ENCODE measurements around the gene ASCL1. TPM values are rescaled to one million over a fixed set of nuclear protein-coding genes. Genes with fewer than 3 reads are reported as not detected.

ASCL1 gene
- total RNA-seq, 2 donors from 2014 or later = not detected

DNA sequence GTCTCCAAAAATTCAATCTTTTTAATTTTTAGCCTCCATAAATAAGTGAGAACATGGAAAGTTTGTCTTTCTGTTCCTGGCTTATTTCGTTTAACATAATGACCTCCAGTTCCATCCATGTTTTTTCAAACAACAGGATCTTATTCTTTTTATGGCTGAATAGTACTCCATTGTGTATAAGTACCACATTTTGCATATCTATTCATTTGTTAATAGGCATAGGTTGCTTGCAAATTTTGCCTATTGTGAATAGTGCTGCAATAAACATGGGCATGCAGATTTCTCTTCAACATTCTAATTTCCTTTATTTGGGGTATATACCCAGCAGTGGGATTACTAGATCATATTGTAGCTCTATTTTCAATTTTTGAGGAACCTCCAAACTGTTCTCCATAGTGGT lies 24.3 kb upstream of the ASCL1 start:
- Mint-ChIP-seq H3K27ac (no peak overlapping the region), H3K4me3 (no peak overlapping the region), H3K4me1 (ENCODE audit: low read depth in 2 of 2) (no peaks in the 10 kb centered on the region), H3K27me3 (peaks cover 0 to 21% of the 10 kb centered on the region in 2 donors), H3K9me3 (peaks cover 9% of the 10 kb centered on the region), H3K36me3 (no peaks in the 10 kb centered on the region)
- DNase-seq (ENCODE audit: low spot score) (no peak), ATAC-seq (no peak)

DNA sequence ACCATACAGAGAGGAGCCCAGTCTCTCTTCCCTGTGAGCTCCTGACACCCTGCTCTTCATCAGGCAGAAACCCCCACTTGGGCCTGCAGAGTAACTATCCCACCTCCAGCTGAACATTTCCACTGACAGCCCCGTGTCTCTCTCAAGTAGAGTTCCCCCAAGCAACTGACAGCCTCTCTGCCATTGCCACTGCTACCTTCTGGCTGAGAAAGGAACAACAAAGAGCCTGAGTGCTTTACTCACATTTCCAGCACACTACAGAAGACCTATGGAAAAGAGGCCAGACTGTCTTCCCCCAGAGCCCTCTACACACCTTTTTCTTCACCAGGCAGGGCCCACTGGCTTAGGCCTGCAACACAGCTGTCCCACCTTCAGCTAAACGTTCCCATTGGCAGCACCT lies 18.4 kb upstream of the ASCL1 start:
- no peaks in the 10 kb centered on the region for H3K4me1 Mint-ChIP-seq (ENCODE audit: low read depth in 2 of 2)

DNA sequence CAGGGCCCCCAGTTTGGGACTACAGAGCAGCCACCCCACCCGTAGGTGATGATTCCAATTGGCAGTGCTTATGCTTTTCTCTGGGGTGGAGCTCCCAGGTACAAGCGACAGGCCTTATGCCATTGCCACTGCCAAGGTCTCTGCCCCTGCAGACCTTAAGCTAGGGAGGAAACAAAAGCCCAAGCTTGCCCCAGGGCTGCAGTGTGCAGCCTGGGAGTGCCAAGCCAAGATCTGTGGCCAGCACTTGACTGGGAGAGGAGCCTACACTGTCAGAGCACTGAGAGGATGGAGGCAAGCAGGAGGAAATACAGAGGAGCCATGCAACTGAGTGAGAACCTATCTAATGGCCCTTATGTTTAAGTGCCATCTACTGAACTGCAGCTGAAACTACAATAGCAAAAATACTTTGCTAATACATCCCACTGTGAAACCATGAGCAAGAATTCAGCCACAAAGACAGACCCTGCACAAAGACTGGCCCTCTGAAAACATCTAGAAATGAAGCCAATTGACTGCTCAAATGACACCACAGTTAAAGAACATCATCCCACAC lies 17.7 kb upstream of the ASCL1 start:
- Mint-ChIP-seq H3K27ac (no peak overlapping the region), H3K27me3 (peaks cover 0 to 6% of the 10 kb centered on the region in 2 donors), H3K9me3 (peaks cover 10% of the 10 kb centered on the region), H3K4me3 (no peak overlapping the region), H3K4me1 (ENCODE audit: low read depth in 2 of 2) (no peaks in the 10 kb centered on the region), H3K36me3 (no peaks in the 10 kb centered on the region)
- ATAC-seq (no peak), DNase-seq (ENCODE audit: low spot score) (no peak)

More for the DNA sequence above, 18.4 kb upstream of the ASCL1 start:
- Mint-ChIP-seq H3K4me3 (no peak overlapping the region), H3K27me3 (peaks cover 0 to 4% of the 10 kb centered on the region in 2 donors), H3K27ac (no peak overlapping the region), H3K36me3 (no peaks in the 10 kb centered on the region), H3K9me3 (peaks cover 10% of the 10 kb centered on the region)
- ATAC-seq (no peak), DNase-seq (ENCODE audit: low spot score) (no peak)

DNA sequence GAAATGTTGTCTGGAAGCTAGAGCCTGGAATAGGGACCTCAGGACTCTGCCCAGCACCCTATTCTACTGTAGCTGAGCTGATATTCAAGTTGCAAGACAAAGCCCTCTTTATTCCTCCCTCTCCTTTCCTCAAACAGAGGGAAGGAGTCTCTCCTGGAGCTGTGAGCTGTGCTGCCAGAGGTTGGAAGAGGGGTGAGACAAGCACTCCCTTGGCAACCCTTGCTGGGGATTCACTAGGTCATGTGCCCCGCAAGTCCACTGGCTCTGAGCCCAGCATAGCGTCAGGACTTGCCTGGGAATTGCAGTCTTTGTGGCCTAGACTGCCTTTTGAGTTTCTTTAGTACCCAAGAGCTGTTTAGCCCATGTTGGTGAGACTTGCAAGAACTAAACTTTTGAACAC lies 11.4 kb upstream of the ASCL1 start:
- Mint-ChIP-seq H3K27me3 (peaks cover 28 to 47% of the 10 kb centered on the region in 2 donors), H3K9me3 (peaks cover 6% of the 10 kb centered on the region)
- no peak for ATAC-seq

DNA sequence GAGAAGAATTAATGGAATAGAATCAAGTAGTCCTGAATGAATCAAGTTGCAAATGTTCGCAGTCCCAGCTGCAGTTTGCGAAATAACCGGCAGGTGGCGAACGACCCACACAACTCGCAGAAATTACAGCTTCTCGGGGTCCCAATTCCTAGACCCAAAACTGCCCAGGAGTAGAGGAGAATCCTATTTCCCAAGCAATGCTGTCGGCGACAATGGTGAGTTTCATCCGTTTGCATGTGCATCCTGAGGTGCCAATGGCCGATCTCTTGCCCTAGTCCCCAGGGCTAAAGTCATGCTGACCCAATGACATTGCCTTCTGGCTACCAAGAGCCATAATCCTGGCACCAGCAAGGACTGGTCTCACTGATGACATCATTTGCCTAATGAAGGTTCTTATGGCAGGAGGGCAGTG lies 8.5 kb upstream of the ASCL1 start:
- ATAC-seq = no peak
- H3K9me3 Mint-ChIP-seq = no peaks in the 10 kb centered on the region
- H3K27ac Mint-ChIP-seq = no peak overlapping the region
- no peaks in the 10 kb centered on the region for H3K36me3 Mint-ChIP-seq
- DNase-seq (ENCODE audit: low spot score) = no peak
- peaks cover 37 to 62% of the 10 kb centered on the region in 2 donors for H3K27me3 Mint-ChIP-seq
- H3K4me1 Mint-ChIP-seq (ENCODE audit: low read depth in 2 of 2) = no peaks in the 10 kb centered on the region
- no peak overlapping the region for H3K4me3 Mint-ChIP-seq

More for the DNA sequence above, 11.4 kb upstream of the ASCL1 start:
- H3K4me3 Mint-ChIP-seq = no peak overlapping the region
- no peaks in the 10 kb centered on the region for H3K4me1 Mint-ChIP-seq (ENCODE audit: low read depth in 2 of 2)
- no peak overlapping the region for H3K27ac Mint-ChIP-seq
- no peak for DNase-seq (ENCODE audit: low spot score)
- no peaks in the 10 kb centered on the region for H3K36me3 Mint-ChIP-seq

DNA sequence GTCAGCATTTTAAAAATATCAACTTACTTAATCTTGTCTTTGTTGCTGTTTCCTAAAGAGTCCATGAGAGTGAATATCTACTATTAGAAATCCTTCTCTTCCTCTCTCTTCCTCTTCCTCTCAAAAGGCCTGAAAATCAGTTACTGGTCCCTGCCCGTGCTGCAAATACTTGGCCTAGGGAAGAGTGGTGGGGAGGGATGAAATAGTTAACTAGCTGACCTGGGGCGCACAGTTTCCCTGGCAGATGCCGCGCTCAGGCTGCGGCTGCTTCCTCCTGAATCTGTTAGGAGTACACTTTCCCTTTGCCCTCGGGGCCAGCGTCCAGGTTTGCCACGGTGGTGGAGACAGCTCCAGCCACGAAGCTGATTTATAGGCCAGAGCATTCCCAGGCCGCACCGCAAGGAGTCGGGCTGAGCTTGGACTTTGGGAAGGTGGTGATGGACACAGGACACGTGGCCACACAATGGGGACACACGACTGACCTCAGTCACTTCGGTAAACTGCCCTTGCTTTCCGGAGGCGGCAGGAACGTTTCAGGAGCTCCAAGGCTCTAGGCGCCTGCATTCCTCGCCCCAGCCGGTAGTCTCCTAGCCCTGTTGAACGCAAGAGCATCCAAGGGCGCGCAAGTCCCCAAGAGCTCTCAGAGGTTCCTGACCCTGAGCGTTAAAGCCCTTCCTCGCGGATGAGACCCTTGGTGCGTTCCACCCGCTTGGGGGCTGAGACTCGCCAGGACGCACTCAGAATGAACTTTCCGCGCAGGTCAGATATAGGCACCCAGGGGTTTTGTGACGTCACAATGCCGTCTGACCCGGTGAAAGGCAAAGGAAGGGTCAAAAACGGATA lies 7.1 kb upstream of the ASCL1 start:
- Mint-ChIP-seq H3K9me3 (no peaks in the 10 kb centered on the region), H3K36me3 (no peaks in the 10 kb centered on the region), H3K27ac (no peak overlapping the region), H3K4me1 (ENCODE audit: low read depth in 2 of 2) (no peaks in the 10 kb centered on the region), H3K4me3 (no peak overlapping the region), H3K27me3 (peaks cover 50 to 68% of the 10 kb centered on the region in 2 donors)
- DNase-seq (ENCODE audit: low spot score) (no peak), ATAC-seq (no peak)

DNA sequence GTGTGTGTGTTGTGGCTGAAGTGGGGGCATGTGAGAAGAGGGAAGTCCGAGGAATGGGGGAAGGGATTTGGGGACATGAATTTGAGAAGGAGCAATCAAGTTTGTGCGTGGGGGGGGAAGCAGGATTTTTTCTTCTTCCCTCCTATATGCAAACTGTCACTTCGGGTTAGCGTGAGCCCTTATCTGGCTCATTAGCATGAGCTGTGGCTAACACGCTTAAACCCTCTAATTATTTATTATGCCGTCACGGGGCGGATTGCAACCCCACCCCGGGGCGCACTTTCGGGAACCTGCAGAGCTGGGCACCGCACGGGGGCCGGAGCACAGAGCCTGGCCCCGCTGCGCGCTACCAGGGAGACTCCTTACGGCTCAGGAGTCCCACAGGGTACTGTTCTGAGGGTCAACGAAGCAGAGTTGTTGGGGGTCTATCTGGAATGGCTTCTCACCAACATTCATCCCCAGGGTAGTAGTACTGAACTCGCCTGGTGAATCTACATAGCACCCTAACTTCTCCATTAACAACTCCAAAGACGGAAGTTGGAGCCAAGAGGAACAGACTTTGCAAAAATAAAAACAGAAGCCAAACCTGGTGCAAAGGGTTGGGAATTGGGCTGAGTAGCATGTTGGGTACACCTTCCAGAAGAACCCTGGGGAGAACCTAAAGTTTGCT lies 6.4 kb upstream of the ASCL1 start:
- H3K4me3 Mint-ChIP-seq = no peak overlapping the region
- ATAC-seq (no peak), DNase-seq (ENCODE audit: low spot score) (no peak)
- H3K27me3 Mint-ChIP-seq = peaks cover 57 to 76% of the 10 kb centered on the region in 2 donors
- H3K27ac Mint-ChIP-seq = no peak overlapping the region
- H3K36me3 Mint-ChIP-seq = no peaks in the 10 kb centered on the region
- H3K4me1 Mint-ChIP-seq (ENCODE audit: low read depth in 2 of 2) = no peaks in the 10 kb centered on the region
- H3K9me3 Mint-ChIP-seq = no peaks in the 10 kb centered on the region

DNA sequence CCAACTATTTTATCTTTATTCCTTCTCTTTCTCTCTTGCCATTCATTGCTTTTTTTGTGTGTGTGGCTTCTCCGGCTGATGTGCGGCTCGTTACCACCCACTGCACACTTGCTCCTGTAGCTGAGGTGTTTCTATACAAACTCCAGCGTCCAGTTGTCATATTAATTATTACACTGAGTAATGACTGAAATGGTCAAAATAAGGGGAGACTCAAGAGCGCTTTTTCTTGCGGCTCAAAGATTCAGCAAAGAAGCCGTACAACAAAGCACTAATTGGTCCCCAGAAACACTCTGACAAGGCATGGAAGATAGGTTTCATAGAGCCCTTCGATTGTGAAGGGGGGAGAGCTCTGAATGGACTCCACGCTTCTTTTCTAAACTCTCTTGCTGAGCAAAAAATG lies 5.6 kb upstream of the ASCL1 start:
- no peaks in the 10 kb centered on the region for H3K9me3 Mint-ChIP-seq
- no peaks in the 10 kb centered on the region for H3K36me3 Mint-ChIP-seq
- ATAC-seq = no peak
- H3K27ac Mint-ChIP-seq = no peak overlapping the region
- H3K27me3 Mint-ChIP-seq = peaks cover 62 to 75% of the 10 kb centered on the region in 2 donors
- no peak for DNase-seq (ENCODE audit: low spot score)
- no peaks in the 10 kb centered on the region for H3K4me1 Mint-ChIP-seq (ENCODE audit: low read depth in 2 of 2)
- no peak overlapping the region for H3K4me3 Mint-ChIP-seq

DNA sequence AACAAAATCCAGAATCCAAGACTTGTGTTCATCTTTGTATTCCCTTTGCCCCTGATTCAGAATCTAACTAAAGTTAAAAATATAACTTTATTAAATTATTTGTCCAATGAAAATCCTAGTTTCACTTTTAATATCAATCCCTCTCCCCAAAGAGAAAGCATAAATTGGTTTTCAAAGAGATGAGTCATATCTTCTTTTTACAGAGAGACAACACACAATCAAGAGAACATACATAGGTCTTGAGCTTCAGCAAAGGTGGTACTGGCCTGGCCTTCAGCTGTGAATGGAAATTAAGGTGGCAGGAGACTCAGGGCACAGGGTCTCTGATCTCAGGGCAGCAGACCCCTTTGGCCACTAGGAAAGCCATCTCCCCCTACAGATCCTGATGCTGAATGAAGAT lies 4.3 kb upstream of the ASCL1 start:
- ATAC-seq = no peak
- Mint-ChIP-seq H3K36me3 (no peaks in the 10 kb centered on the region), H3K27me3 (peaks cover 56 to 71% of the 10 kb centered on the region in 2 donors), H3K4me3 (no peak overlapping the region), H3K9me3 (no peaks in the 10 kb centered on the region), H3K4me1 (ENCODE audit: low read depth in 2 of 2) (no peaks in the 10 kb centered on the region), H3K27ac (no peak overlapping the region)
- DNase-seq (ENCODE audit: low spot score) = no peak

DNA sequence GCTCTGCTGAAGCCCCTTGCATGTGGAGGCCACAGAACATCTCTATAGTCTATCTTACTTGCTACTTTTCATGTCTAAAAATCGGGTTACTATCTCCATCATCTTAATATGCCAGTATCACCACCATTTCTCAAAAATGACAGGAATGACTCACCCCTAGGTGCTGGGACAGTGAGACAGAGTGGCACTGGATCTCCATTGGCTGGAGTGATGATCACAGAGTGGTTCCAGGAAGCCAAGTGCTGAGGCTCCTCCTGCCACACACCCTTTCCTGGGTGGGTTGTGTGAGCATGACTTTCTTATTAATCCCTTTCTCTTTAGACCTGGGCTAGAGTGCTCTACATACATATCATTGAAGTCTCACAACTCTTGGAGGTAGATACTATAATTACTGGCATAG lies 3.3 kb upstream of the ASCL1 start:
- no peak overlapping the region for H3K4me3 Mint-ChIP-seq
- no peaks in the 10 kb centered on the region for H3K9me3 Mint-ChIP-seq
- peaks cover 59 to 74% of the 10 kb centered on the region in 2 donors for H3K27me3 Mint-ChIP-seq
- peak in 1 of 2 donors; percentile 69 for ATAC-seq
- no peak for DNase-seq (ENCODE audit: low spot score)
- H3K4me1 Mint-ChIP-seq (ENCODE audit: low read depth in 2 of 2) = no peaks in the 10 kb centered on the region
- no peak overlapping the region for H3K27ac Mint-ChIP-seq
- H3K36me3 Mint-ChIP-seq = no peaks in the 10 kb centered on the region

DNA sequence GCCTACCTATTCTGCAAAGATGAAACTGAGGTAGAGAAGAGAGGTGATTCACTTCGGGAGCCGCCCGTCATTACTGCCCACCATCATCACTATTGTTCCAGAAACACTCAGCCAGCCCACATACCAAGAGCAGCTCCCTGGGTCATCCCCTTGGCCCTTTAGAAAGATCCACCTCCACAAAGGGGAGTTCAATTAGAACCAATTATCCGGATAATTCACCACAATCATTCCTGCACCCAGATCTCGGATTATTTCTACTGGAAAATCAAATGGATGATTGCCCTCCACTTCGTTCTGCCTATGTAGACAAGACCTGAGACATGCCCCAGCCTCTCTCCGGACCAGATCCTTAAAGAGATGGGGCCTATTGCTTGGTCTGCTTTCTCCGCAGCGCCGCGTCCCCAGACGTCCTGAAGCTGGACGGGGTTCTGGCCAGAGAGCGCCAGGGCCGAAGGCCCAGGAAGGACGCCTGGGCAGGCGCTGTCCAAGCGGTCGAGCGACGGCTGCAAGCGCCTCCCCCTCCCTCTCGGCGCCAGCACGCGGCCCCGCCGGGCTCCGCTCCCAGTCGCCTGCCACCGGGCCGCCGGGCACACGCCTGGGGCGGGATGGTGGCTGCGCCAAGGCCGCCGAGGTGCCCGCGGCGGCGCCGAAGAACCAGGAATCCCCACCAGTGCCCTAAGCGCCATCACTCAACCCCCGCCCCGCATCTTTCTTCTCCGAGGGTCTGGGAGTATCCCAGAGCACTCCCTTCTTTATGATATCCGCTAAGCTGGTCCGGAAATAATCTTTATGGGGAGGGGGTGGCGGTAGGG lies 1.3 kb upstream of the ASCL1 start:
- H3K27me3 Mint-ChIP-seq = peaks cover 49 to 70% of the 10 kb centered on the region in 2 donors
- no peak overlapping the region for H3K27ac Mint-ChIP-seq
- ATAC-seq = peak in 1 of 2 donors; percentile 24
- H3K9me3 Mint-ChIP-seq = no peaks in the 10 kb centered on the region
- H3K4me1 Mint-ChIP-seq (ENCODE audit: low read depth in 2 of 2) = no peaks in the 10 kb centered on the region
- no peak overlapping the region for H3K4me3 Mint-ChIP-seq
- no peaks in the 10 kb centered on the region for H3K36me3 Mint-ChIP-seq
- DNase-seq (ENCODE audit: low spot score) = no peak

DNA sequence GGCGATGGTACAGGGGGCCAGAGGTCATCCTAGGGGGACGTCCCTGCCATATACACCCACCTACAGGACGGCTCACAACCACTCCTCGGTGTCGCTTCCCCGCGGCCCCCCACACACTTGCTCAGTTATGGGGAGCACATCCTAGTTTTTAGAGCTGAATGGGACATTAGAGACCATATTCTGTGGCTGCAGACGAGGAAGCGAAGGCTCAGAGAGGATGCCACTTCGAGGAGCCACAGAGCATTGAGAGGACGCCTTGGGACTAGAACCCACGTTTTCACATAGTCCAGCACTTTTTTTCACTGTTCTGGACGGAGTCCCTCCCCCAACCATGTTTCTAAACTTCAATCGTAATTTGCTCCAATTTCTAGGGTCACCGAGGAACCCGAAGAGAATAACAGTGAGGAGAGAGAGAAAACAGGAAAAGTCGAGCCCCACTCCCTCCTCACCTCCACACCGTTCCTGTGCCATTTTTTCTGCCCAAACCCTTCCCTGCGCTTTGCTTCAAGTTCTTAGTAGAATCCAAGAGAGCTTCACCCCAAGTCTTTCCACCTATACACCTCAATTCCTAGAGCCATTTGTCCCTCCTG lies 641 bp upstream of the ASCL1 start:
- DNase-seq (ENCODE audit: low spot score) (no peak), ATAC-seq (no peak)
- H3K4me3 Mint-ChIP-seq = no peak overlapping the region
- H3K27ac Mint-ChIP-seq = no peak overlapping the region
- H3K36me3 Mint-ChIP-seq = no peaks in the 10 kb centered on the region
- H3K4me1 Mint-ChIP-seq (ENCODE audit: low read depth in 2 of 2) = no peaks in the 10 kb centered on the region
- peaks cover 50 to 73% of the 10 kb centered on the region in 2 donors for H3K27me3 Mint-ChIP-seq
- no peaks in the 10 kb centered on the region for H3K9me3 Mint-ChIP-seq

DNA sequence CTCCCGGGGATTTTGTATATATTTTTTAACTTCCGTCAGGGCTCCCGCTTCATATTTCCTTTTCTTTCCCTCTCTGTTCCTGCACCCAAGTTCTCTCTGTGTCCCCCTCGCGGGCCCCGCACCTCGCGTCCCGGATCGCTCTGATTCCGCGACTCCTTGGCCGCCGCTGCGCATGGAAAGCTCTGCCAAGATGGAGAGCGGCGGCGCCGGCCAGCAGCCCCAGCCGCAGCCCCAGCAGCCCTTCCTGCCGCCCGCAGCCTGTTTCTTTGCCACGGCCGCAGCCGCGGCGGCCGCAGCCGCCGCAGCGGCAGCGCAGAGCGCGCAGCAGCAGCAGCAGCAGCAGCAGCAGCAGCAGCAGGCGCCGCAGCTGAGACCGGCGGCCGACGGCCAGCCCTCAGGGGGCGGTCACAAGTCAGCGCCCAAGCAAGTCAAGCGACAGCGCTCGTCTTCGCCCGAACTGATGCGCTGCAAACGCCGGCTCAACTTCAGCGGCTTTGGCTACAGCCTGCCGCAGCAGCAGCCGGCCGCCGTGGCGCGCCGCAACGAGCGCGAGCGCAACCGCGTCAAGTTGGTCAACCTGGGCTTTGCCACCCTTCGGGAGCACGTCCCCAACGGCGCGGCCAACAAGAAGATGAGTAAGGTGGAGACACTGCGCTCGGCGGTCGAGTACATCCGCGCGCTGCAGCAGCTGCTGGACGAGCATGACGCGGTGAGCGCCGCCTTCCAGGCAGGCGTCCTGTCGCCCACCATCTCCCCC lies 777 bp downstream of the ASCL1 start:
- DNase-seq (ENCODE audit: low spot score) (no peak), ATAC-seq (peak in 1 of 2 donors; percentile 45)
- Mint-ChIP-seq H3K4me3 (peak overlapping the region; percentile 25), H3K27ac (no peak overlapping the region), H3K27me3 (peaks cover 60 to 83% of the 10 kb centered on the region in 2 donors), H3K36me3 (no peaks in the 10 kb centered on the region), H3K9me3 (no peaks in the 10 kb centered on the region), H3K4me1 (ENCODE audit: low read depth in 2 of 2) (no peaks in the 10 kb centered on the region)
